Cardiac fibroblast (primary cell): ENCODE measurements around the gene TEX101.
A peak's percentile ranks its signal among the peaks of the same experiment; 100 is the strongest.

Experiments used
- DNase-seq, 2 donors: peaks; one replicate each; pipeline versions ENCODE4 v3.0.0 to v3.0.0-alpha.2; 2010; ENCODE audit warnings: low read depth in 2 of 2
- H3K4me3 ChIP-seq, 2 donors: replicated peaks in 1 of 2; 1 replicate in 1 of 2; 2 replicates in 1 of 2; pipeline ENCODE4 v1.5.1; 2011; ENCODE audit warnings: low read depth in 2 of 2, low read length in 2 of 2, mild to moderate bottlenecking in 2 of 2, moderate library complexity in 1 of 2
- TF ChIP-seq, protein P1 (sequence below): IDR thresholded peaks from one replicate; pipeline ENCODE4 v1.5.1; 2011; ENCODE audit warnings: low read depth, mild to moderate bottlenecking, low read length, inconsistent platforms

The TEX101 gene

DNA sequence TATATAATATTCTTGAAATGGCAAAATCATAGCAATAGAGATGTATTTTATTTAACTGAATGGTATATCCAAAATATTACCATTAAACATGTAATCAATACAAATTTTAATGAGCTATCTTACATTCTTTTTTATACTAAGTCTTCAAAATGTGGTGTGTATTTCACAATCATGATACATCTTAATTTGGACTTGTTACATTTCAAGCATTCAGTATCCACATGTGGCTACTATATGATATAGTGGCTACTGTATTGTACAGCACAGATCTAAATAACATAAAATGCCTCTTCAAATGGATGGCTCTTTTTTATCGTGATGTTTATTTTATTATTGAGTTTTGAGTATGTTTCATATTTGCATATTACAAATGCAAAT is 8.0 kb downstream of the TEX101 start:
- H3K4me3 ChIP-seq = no peak overlapping the region
- DNase-seq = no peak
- TF ChIP-seq, protein P1, sequence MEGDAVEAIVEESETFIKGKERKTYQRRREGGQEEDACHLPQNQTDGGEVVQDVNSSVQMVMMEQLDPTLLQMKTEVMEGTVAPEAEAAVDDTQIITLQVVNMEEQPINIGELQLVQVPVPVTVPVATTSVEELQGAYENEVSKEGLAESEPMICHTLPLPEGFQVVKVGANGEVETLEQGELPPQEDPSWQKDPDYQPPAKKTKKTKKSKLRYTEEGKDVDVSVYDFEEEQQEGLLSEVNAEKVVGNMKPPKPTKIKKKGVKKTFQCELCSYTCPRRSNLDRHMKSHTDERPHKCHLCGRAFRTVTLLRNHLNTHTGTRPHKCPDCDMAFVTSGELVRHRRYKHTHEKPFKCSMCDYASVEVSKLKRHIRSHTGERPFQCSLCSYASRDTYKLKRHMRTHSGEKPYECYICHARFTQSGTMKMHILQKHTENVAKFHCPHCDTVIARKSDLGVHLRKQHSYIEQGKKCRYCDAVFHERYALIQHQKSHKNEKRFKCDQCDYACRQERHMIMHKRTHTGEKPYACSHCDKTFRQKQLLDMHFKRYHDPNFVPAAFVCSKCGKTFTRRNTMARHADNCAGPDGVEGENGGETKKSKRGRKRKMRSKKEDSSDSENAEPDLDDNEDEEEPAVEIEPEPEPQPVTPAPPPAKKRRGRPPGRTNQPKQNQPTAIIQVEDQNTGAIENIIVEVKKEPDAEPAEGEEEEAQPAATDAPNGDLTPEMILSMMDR = no peak

DNA sequence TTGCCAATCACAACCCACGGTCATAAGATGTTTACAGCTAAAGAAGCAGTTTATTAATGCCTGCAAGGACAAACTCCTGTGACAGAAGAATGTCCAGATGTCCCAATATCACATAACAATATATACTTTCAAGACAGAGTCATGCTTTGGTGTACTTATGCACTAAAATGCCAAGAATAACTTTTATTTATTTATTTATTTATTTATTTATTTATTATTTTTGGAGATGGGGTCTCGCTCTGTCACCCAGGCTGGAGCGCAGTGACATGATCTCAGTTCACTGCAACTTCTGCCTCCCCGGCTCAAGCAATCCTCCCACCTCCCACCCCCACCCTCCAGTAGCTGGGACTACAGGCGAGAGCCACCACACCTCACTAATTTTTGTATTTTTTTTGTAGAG is 9.1 kb downstream of the TEX101 start:
- H3K4me3 ChIP-seq = no peak overlapping the region
- DNase-seq = no peak
- TF ChIP-seq, protein P1 = no peak

DNA sequence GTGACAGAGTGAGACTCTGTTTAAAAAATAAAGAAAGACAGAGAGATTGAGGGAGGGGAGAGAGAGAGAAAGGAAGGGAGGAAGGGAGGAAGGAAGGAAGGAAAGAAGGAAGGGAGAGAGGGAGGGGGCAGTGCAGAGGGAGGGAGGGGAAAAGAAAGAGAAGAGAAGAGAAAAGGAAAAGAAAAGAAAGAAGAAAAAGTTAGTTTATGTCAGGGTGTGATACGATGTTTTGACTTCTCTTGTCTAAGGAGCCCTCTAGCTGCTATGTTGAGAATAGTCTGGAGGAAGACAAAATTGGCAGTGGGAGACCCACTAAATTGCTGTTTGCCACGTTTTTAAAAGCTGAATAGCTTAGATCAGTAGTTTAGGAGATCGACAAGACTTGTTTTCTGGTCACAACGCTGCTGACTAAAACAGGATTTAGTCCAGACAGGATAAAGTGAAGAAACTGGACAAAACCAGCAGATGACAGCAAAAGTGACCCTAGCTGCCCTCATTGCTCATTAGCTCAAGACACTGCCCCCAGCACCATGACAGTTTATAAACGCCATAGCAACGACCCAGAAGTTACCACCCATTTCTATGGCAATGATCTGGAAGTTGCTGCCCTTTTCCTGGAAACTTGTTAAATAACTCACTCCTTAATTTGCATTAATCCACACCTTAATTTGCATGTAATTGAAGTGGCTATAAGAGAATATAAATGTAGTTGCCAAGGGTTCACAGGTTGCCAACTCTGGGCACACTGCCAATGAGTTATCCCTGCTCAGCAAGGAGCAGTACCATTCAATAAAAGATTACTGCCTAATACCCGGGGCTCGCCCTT is 11.1 kb downstream of the TEX101 start:
- no peak overlapping the region for H3K4me3 ChIP-seq
- DNase-seq = peak; percentile 24 to 40
- TF ChIP-seq, protein P1 = peak; percentile 63

DNA sequence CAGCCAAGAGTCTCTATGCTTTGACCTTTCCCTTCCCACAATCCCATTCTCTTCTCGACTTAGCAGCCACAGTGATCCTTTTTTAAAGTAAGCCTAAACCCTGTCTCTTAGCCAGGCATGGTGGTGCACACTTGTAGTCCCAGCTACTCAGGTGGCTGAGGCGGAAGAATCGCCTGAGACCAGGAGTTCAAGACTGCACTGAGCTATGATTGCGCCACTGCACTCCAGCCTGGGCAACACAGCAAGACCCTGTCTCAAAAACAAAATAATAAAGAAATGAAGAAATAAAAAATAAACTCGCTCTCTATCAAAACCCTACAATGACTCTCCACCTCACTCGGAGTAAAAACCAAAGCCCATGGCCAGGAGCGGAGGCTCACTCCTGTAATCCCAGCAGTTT is 14.7 kb downstream of the TEX101 start:
- no peak overlapping the region for H3K4me3 ChIP-seq
- no peak for DNase-seq
- TF ChIP-seq, protein P1 = no peak

DNA sequence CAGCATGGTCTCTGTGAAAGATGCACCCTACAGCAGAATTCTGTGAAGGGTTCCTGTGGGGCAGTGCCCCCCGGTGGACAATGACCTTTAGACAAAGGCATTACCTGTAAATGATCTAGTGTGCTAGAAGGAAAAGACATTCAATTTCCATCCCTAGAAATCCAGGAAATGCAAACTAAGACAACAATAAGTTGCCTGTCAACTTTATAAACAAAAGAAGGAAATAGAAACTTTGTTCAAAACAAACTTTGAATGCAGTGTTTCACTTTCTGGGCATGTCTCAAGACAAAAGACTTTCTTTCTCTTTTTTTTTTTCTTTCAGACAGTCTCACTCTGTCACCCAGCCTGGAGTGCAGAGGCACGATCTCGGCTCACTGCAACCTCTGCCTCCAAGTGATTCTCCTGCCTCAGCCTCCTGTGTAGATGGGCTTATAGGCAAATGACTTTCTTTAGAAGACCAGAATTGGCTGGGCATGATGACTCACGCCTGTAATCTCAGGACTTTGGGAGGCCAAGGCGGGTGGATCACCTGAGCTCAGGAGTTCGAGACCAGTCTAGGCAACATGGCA is 15.5 kb downstream of the TEX101 start:
- DNase-seq = peak; percentile 8 to 48
- TF ChIP-seq, protein P1 = peak; percentile 11
- H3K4me3 ChIP-seq = no peak overlapping the region

GRCh38 chr19:43430976-43431375 is 16.3 kb downstream of the TEX101 start:
- DNase-seq = no peak
- H3K4me3 ChIP-seq = no peak overlapping the region
- TF ChIP-seq, protein P1 = no peak

- DNase-seq = no peak
- TF ChIP-seq, protein P1 = no peak
- no peak overlapping the region for H3K4me3 ChIP-seq
Observed at GRCh38 chr19:43433358-43433673, 18.6 kb downstream of the TEX101 start.
